OCI-LY1 (cell line): Measurements from ENCODE around the gene ATXN7L1.

Experiments
- H2AFZ ChIP-seq: fragments of 200-600 bp; sonication (generic), shearing (Covaris generic); 2 replicates; pipeline ENCODE4 v1.6.0; 2014; ENCODE audit warnings: antibody characterized with exemption, mild to moderate bottlenecking, low read length
- H3F3A ChIP-seq: fragments of 200-600 bp; sonication (generic), shearing (Covaris generic); 2 replicates; pipeline ENCODE4 v1.6.0; 2014; ENCODE audit warnings: mild to moderate bottlenecking, antibody characterized with exemption, low read length, moderate library complexity; ENCODE audit not compliant: insufficient read depth
- H3K27ac ChIP-seq: fragments of 200-600 bp; sonication (generic); 2 replicates; pipeline ENCODE4 v1.5.1; 2014; ENCODE audit warnings: low read length, mixed run types, mild to moderate bottlenecking, low read depth; ENCODE audit not compliant: poor library complexity, severe bottlenecking
- H3K27me3 ChIP-seq: fragments of 200-600 bp; sonication (generic); 2 replicates; pipeline ENCODE4 v1.6.0; 2014; ENCODE audit warnings: antibody characterized with exemption, mild to moderate bottlenecking, low read length, moderate library complexity; ENCODE audit not compliant: insufficient read depth
- H3K36me3 ChIP-seq: fragments of 200-600 bp; sonication (generic); 2 replicates; pipeline ENCODE4 v1.6.1; 2014; ENCODE audit warnings: mild to moderate bottlenecking, antibody characterized with exemption, low read length, moderate library complexity, mixed read lengths; ENCODE audit not compliant: insufficient read depth
- H3K4me1 ChIP-seq: fragments of 200-600 bp; sonication (generic); 2 replicates; pipeline ENCODE4 v1.5.1; 2014; ENCODE audit warnings: mild to moderate bottlenecking, low read length, moderate library complexity; ENCODE audit not compliant: insufficient read depth, severe bottlenecking
- H3K4me2 ChIP-seq: fragments of 200-600 bp; sonication (generic), shearing (Covaris generic); 2 replicates; pipeline ENCODE4 v1.6.1; 2014; ENCODE audit warnings: low read length
- H3K4me3 ChIP-seq: fragments of 200-600 bp; sonication (generic); 2 replicates; pipeline ENCODE4 v1.5.1; 2014; ENCODE audit warnings: low read length, low read depth, mild to moderate bottlenecking, mixed read lengths; ENCODE audit not compliant: poor library complexity, severe bottlenecking
- H3K79me2 ChIP-seq: fragments of 200-600 bp; shearing (Covaris generic); 2 replicates; pipeline ENCODE4 v1.6.1; 2016; ENCODE audit warnings: mixed run types, low read length, mixed read lengths; ENCODE audit not compliant: insufficient read depth
- H3K9ac ChIP-seq: fragments of 200-600 bp; sonication (generic), shearing (Covaris generic); 2 replicates; pipeline ENCODE4 v1.6.1; 2014; ENCODE audit warnings: mild to moderate bottlenecking, low read length, mixed read lengths
- H3K9me2 ChIP-seq: fragments of 200-600 bp; sonication (generic), shearing (Covaris generic); 2 replicates; pipeline ENCODE4 v1.6.1; 2014; ENCODE audit warnings: low read depth, mild to moderate bottlenecking, low read length, mixed read lengths
- H3K9me3 ChIP-seq: fragments of 200-600 bp; shearing (Covaris generic); 2 replicates; pipeline ENCODE4 v1.6.1; 2014; ENCODE audit warnings: low read length, mixed read lengths
- H4K20me1 ChIP-seq: fragments of 200-600 bp; sonication (generic), shearing (Covaris generic); 2 replicates; pipeline ENCODE4 v1.6.0; 2016; ENCODE audit warnings: mild to moderate bottlenecking, low read length; ENCODE audit not compliant: insufficient read depth
- EZH2 ChIP-seq: fragments of 200-600 bp; sonication (generic), shearing (Covaris generic); IDR thresholded peaks from 2 replicates; pipeline ENCODE4 v1.8.0; 2017; ENCODE audit warnings: borderline replicate concordance, mixed run types, mild to moderate bottlenecking, antibody characterized with exemption, low read length, moderate library complexity, mixed read lengths
- TF ChIP-seq, protein P1 (sequence below): fragments of 200-600 bp; sonication (generic), shearing (Covaris generic); IDR thresholded peaks from 2 replicates; pipeline ENCODE4 v1.5.1; 2017; ENCODE audit warnings: mild to moderate bottlenecking, antibody characterized with exemption, low read length, moderate library complexity, mixed read lengths

Gene ATXN7L1

DNA sequence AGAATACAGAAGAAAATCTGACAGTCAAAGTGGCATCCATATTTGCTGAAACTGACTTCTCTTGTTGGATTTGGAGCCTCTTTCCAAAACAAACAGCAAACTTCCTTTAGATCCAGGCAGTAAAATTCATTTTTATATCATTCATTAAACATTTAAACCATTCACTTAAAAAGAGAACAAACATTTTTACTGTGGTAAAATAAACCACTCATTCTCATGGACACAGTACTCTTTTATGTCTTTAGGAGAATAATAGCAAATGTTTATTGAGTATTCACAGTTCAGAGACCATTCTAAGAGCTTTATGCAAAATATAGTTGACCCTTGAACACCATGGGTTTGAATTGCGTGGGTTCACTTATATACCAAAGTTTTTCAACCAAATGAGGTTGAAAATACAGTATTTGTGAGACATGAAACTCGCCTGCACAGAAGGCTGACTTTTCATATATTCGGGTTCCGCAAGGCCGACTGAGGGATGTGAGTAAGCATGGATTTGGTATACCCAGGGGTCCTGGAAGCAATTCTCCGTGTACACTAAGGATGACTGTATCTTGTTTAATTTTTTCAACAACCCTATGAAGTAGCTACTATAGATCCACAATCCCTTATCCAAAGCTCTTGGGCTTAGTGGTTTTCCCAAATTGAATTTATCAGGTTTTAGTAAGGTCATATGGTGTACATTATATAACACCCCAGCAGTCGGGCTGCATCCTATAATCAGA lies 49.1 kb downstream of the ATXN7L1 start:
- no peak overlapping the region for H2AFZ ChIP-seq
- H3F3A ChIP-seq: no peaks in the 10 kb centered on the region
- H3K4me2 ChIP-seq: no peak overlapping the region
- TF ChIP-seq EZH2: no peak
- TF ChIP-seq, protein P1, sequence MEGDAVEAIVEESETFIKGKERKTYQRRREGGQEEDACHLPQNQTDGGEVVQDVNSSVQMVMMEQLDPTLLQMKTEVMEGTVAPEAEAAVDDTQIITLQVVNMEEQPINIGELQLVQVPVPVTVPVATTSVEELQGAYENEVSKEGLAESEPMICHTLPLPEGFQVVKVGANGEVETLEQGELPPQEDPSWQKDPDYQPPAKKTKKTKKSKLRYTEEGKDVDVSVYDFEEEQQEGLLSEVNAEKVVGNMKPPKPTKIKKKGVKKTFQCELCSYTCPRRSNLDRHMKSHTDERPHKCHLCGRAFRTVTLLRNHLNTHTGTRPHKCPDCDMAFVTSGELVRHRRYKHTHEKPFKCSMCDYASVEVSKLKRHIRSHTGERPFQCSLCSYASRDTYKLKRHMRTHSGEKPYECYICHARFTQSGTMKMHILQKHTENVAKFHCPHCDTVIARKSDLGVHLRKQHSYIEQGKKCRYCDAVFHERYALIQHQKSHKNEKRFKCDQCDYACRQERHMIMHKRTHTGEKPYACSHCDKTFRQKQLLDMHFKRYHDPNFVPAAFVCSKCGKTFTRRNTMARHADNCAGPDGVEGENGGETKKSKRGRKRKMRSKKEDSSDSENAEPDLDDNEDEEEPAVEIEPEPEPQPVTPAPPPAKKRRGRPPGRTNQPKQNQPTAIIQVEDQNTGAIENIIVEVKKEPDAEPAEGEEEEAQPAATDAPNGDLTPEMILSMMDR: no peak
- no peaks in the 10 kb centered on the region for H3K9me3 ChIP-seq
- peaks cover 4% of the 10 kb centered on the region; the same call in 1 of the 2 replicates for H3K27me3 ChIP-seq
- H4K20me1 ChIP-seq: no peaks in the 10 kb centered on the region
- no peaks in the 10 kb centered on the region for H3K79me2 ChIP-seq
- no peaks in the 10 kb centered on the region for H3K36me3 ChIP-seq
- H3K27ac ChIP-seq: no peak overlapping the region
- H3K9ac ChIP-seq: no peak overlapping the region
- no peaks in the 10 kb centered on the region for H3K4me1 ChIP-seq
- H3K9me2 ChIP-seq: no peaks in the 10 kb centered on the region
- no peak overlapping the region for H3K4me3 ChIP-seq

GRCh38 chr7:105826143-105826542 lies 50.3 kb downstream of the ATXN7L1 start:
- H3K9ac ChIP-seq: no peak overlapping the region
- no peak overlapping the region for H3K4me3 ChIP-seq
- no peak overlapping the region for H3K27ac ChIP-seq
- H3K9me3 ChIP-seq: no peaks in the 10 kb centered on the region
- no peak overlapping the region for H2AFZ ChIP-seq
- peaks cover 4% of the 10 kb centered on the region; the same call in 1 of the 2 replicates for H3K27me3 ChIP-seq
- no peaks in the 10 kb centered on the region for H4K20me1 ChIP-seq
- H3K9me2 ChIP-seq: no peaks in the 10 kb centered on the region
- no peak overlapping the region for H3K4me2 ChIP-seq
- H3K36me3 ChIP-seq: no peaks in the 10 kb centered on the region
- no peaks in the 10 kb centered on the region for H3F3A ChIP-seq
- no peaks in the 10 kb centered on the region for H3K79me2 ChIP-seq
- TF ChIP-seq, protein P1: no peak
- TF ChIP-seq EZH2: no peak
- H3K4me1 ChIP-seq: no peaks in the 10 kb centered on the region

DNA sequence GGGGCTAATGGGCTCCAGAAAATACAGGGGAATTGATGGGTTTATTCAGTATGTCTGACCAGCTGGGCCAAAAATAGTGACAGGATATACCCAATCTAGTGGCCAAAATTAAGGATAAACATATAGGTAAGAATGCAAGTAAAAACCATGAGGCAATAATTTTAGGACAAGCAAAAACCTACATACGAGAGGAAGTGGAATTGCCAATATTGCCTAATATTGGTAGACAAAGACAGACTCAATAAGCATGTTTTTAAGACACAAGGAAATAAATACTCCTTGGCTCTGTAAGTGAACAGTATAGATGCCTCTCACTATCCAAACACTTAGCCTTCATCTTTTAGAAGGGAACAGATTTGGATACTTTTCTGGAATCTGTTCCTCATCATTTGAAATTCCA lies 51.0 kb downstream of the ATXN7L1 start:
- Histone ChIP-seq H3K79me2 (no peaks in the 10 kb centered on the region), H3K9ac (no peak overlapping the region), H3K4me2 (no peak overlapping the region), H3F3A (no peaks in the 10 kb centered on the region), H3K4me3 (no peak overlapping the region), H3K27ac (no peak overlapping the region), H4K20me1 (no peaks in the 10 kb centered on the region), H3K27me3 (peaks cover 4% of the 10 kb centered on the region; the same call in 1 of the 2 replicates), H2AFZ (no peak overlapping the region), H3K4me1 (no peaks in the 10 kb centered on the region), H3K9me3 (no peaks in the 10 kb centered on the region), H3K9me2 (no peaks in the 10 kb centered on the region), H3K36me3 (no peaks in the 10 kb centered on the region)
- TF ChIP-seq, protein P1: no peak
- no peak for TF ChIP-seq EZH2
